Stimulated activated naive CD8-positive, alpha-beta T cell treated with anti-CD3 and anti-CD28 coated beads, Interleukin-15, Interleukin-2, amounts not matched to agents 100 ng/mL and 50 ng/mL, for 24 hours (primary cell): ENCODE data around the gene SPNS2.
"Not testable (repeated sequence)": the region's sequence is repeated elsewhere in the genome, so short reads cannot be mapped to it uniquely, and the experiment has no call there.

Experiments
- H3K27ac Mint-ChIP-seq: one replicate; pipeline ENCODE4 v1.8.0; 2021; ENCODE audit warnings: mild to moderate bottlenecking, mixed read lengths
- H3K27me3 Mint-ChIP-seq: one replicate; pipeline ENCODE4 v1.8.0; 2021; ENCODE audit warnings: mixed read lengths
- H3K36me3 Mint-ChIP-seq: one replicate; pipeline ENCODE4 v1.8.0; 2021; ENCODE audit warnings: low read depth, mixed read lengths
- H3K4me1 Mint-ChIP-seq: one replicate; pipeline ENCODE4 v1.8.0; 2021; ENCODE audit warnings: low read depth, mixed read lengths
- H3K4me3 Mint-ChIP-seq: one replicate; pipeline ENCODE4 v1.8.0; 2021; ENCODE audit warnings: mild to moderate bottlenecking, mixed read lengths
- H3K9me3 Mint-ChIP-seq: one replicate; pipeline ENCODE4 v1.8.0; 2021; ENCODE audit warnings: mixed read lengths

SPNS2 gene

GRCh38 chr17:4562015-4562969, 63.6 kb downstream of the SPNS2 start:
- no peaks in the 10 kb centered on the region for H3K36me3 Mint-ChIP-seq
- no peaks in the 10 kb centered on the region for H3K27me3 Mint-ChIP-seq
- H3K9me3 Mint-ChIP-seq, result no peaks in the 10 kb centered on the region
- H3K4me1 Mint-ChIP-seq, result peaks cover 36% of the 10 kb centered on the region
- peak overlapping the region; percentile 63 for H3K27ac Mint-ChIP-seq
- H3K4me3 Mint-ChIP-seq, result no peak overlapping the region

DNA sequence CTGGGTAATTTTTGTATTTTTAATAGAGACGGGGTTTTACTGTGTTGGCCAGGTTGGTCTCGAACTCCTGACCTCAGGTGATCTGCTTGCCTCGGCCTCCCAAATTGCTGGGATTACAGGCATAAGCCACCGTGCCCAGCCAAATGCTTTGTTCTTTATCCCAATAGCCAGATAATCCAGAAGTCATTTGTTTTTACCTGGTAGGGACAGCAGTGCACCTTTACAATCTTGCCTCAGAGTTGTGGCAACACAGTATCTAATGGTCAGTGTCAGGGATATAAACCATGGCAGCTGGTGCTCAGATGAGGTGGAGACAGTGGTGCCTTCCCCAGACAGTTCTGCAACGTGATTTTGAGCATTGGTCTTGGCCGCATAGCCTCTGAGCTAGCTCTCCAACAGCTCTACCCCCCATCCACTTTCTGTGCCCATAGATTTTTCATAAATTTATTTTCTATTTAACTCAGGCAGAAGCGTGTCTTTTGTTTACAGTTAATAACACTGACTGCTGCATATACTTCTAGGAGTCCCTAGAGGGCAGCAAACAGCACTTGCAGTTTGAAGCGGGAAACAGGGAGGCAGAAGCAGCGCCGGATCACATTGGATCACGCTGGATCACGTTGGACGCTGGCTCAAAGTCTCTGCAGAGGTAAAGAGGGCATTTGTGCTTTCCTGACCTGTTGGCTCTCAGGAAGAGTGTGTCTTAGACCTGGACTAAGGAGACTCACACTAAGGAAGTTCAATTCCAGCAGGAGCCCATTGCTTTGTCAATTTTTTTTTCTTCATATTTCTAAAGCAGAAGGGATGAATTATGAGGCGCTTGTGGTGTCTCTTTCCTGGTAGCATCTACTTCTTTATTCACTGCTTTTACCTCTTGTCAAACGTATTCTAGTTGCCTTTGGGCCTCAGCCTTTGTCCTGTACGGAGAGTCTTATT, 66.8 kb downstream of the SPNS2 start:
- Mint-ChIP-seq H3K36me3 (no peaks in the 10 kb centered on the region), H3K27ac (no peak overlapping the region), H3K9me3 (no peaks in the 10 kb centered on the region), H3K27me3 (no peaks in the 10 kb centered on the region), H3K4me1 (peaks cover 31% of the 10 kb centered on the region), H3K4me3 (no peak overlapping the region)

- Mint-ChIP-seq H3K4me1 (peaks cover 29% of the 10 kb centered on the region), H3K9me3 (no peaks in the 10 kb centered on the region), H3K36me3 (no peaks in the 10 kb centered on the region), H3K27me3 (peaks cover 4% of the 10 kb centered on the region), H3K4me3 (no peak overlapping the region), H3K27ac (no peak overlapping the region)
Measured at GRCh38 chr17:4566785-4567184, 68.1 kb downstream of the SPNS2 start.

GRCh38 chr17:4569591-4569990, 70.9 kb downstream of the SPNS2 start:
- H3K36me3 Mint-ChIP-seq, result no peaks in the 10 kb centered on the region
- peaks cover 25% of the 10 kb centered on the region for H3K4me1 Mint-ChIP-seq
- no peaks in the 10 kb centered on the region for H3K9me3 Mint-ChIP-seq
- H3K27ac Mint-ChIP-seq, result no peak overlapping the region
- H3K4me3 Mint-ChIP-seq, result no peak overlapping the region
- H3K27me3 Mint-ChIP-seq, result peaks cover 12% of the 10 kb centered on the region

- Mint-ChIP-seq H3K9me3 (no peaks in the 10 kb centered on the region), H3K36me3 (no peaks in the 10 kb centered on the region), H3K4me3 (no peak overlapping the region), H3K4me1 (peaks cover 18% of the 10 kb centered on the region), H3K27me3 (peaks cover 12% of the 10 kb centered on the region), H3K27ac (no peak overlapping the region)
Measured at GRCh38 chr17:4572131-4572530, 73.5 kb downstream of the SPNS2 start.

DNA sequence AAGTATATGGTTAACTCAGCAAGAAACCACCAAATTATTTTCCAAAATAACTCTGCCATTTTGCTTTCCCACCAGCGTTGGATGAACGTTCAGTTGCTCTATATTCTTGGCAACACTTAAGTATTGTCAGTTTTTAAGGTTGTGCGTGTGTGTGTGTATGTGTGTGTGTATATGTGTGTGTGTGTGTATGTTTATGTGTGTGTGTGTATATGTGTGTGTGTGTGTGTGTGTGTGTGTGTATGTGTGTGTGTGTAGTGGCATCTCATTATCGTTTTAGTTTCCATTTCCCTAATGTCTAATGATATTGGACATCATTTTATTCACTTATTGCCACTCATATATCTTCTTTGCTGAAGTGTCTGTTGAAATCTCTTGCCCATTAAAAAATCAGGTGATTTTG, 74.4 kb downstream of the SPNS2 start:
- Mint-ChIP-seq H3K27ac (no peak overlapping the region), H3K4me3 (no peak overlapping the region), H3K27me3 (peaks cover 12% of the 10 kb centered on the region), H3K36me3 (no peaks in the 10 kb centered on the region), H3K9me3 (no peaks in the 10 kb centered on the region), H3K4me1 (peaks cover 18% of the 10 kb centered on the region)

DNA sequence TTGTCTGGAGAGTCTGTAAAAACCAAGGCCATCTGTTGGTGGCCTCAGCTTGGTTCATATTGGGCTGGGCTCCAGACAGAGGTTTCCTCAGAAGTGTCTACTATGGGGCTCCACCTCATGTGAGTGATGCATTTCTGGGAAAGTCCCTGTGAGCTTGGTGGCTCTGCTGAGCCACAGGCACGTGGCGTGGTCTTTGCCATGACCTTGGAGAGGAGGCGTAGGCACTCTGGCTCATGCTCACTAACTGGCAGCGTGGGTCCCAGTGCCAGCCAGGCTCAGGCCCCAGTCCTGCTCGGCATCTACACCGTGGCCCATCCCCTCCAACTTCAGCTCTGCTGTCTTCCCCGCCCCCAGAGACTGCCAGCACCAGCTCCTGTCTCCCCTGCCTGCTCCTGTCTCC, 75.0 kb downstream of the SPNS2 start:
- no peaks in the 10 kb centered on the region for H3K9me3 Mint-ChIP-seq
- H3K27me3 Mint-ChIP-seq, result peaks cover 12% of the 10 kb centered on the region
- peaks cover 18% of the 10 kb centered on the region for H3K4me1 Mint-ChIP-seq
- H3K27ac Mint-ChIP-seq, result no peak overlapping the region
- H3K36me3 Mint-ChIP-seq, result no peaks in the 10 kb centered on the region
- no peak overlapping the region for H3K4me3 Mint-ChIP-seq

DNA sequence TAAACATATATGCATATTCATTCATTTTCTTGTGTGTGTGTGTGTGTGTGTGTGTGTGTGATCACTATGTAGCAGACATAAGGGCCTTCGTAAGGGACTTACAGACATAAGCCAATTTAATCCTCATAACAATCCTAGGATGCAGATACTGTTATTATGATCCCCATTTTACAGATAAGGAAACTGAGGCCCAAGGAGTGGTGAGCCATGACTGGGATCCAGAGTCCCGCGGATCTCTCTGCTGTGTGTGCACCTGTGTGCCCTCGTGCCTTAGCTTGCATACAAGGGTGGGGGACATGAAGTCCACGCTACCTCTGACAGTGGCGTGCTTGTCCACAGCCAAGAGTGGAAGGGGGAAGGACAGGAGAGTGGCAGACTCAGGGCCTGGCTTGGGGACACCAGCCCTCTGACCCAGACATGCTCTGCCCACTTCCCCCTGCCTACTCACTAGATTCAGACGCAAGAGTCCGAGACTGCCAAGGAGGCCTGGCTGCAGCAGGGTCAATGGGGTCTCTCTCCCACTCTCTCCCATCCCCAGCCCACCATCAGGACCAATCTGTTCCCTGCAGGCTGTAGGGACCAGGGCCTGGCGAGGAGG, 75.9 kb downstream of the SPNS2 start:
- Mint-ChIP-seq H3K4me3 (no peak overlapping the region), H3K4me1 (peaks cover 18% of the 10 kb centered on the region), H3K36me3 (no peaks in the 10 kb centered on the region), H3K9me3 (no peaks in the 10 kb centered on the region), H3K27ac (no peak overlapping the region), H3K27me3 (peaks cover 12% of the 10 kb centered on the region)

- Mint-ChIP-seq H3K4me3 (no peak overlapping the region), H3K36me3 (no peaks in the 10 kb centered on the region), H3K27me3 (peaks cover 15% of the 10 kb centered on the region), H3K27ac (no peak overlapping the region), H3K9me3 (no peaks in the 10 kb centered on the region), H3K4me1 (peaks cover 18% of the 10 kb centered on the region)
Measured at GRCh38 chr17:4576161-4576558, 77.5 kb downstream of the SPNS2 start.

GRCh38 chr17:4576729-4577322, 78.1 kb downstream of the SPNS2 start:
- Mint-ChIP-seq H3K4me1 (peaks cover 18% of the 10 kb centered on the region), H3K4me3 (no peak overlapping the region), H3K27ac (no peak overlapping the region), H3K36me3 (no peaks in the 10 kb centered on the region), H3K9me3 (no peaks in the 10 kb centered on the region), H3K27me3 (peaks cover 10% of the 10 kb centered on the region)

GRCh38 chr17:4577386-4577993, 78.8 kb downstream of the SPNS2 start:
- Mint-ChIP-seq H3K4me3 (no peak overlapping the region), H3K4me1 (peaks cover 18% of the 10 kb centered on the region), H3K36me3 (no peaks in the 10 kb centered on the region), H3K9me3 (no peaks in the 10 kb centered on the region), H3K27me3 (peaks cover 17% of the 10 kb centered on the region), H3K27ac (no peak overlapping the region)

DNA sequence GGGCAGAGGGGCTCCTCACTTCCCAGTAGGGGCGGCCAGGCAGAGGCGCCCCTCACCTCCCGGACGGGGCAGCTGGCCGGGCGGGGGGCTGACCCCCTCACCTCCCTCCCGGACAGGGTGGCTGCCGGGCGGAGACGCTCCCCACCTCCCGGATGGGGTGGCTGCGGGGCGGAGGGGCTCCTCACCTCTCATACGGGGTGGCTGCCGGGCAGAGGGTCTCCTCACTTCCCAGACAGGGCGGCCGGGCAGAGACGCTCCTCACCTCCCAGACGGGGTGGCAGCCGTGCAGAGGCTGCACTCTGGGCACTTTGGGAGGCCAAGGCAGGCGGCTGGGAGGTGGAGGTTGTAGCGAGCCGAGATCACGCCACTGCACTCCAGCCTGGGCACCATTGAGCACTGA, 79.7 kb downstream of the SPNS2 start:
- H3K4me3 Mint-ChIP-seq, H3K27ac Mint-ChIP-seq, H3K9me3 Mint-ChIP-seq, H3K36me3 Mint-ChIP-seq: not testable (repeated sequence)
- peaks cover 19% of the 10 kb centered on the region for H3K27me3 Mint-ChIP-seq
- H3K4me1 Mint-ChIP-seq, result peaks cover 12% of the 10 kb centered on the region

GRCh38 chr17:4579678-4580077, 81.0 kb downstream of the SPNS2 start:
- H3K4me3 Mint-ChIP-seq, result no peak overlapping the region
- peaks cover 26% of the 10 kb centered on the region for H3K27me3 Mint-ChIP-seq
- H3K4me1 Mint-ChIP-seq, result peaks cover 3% of the 10 kb centered on the region
- no peak overlapping the region for H3K27ac Mint-ChIP-seq
- no peaks in the 10 kb centered on the region for H3K36me3 Mint-ChIP-seq
- H3K9me3 Mint-ChIP-seq, result no peaks in the 10 kb centered on the region

DNA sequence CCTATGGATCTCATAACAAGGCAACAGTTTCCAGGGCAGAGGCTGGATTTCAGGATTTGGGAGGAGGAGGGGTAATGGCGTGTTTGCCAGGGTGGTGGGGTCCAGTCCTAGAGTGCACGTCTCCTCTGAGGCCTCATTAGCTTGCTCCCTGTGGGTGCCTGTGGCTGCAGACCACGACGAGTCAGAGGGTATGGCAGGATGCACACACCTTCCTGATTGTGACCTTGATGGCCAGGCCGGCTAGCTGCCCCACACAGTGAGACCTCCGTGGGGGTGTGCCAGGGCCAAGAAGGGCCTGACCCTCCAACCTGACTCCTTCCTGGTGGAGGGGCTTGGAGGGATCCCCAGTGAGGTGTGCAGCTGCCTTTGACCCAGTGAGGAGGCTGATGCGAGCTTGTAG, 81.6 kb downstream of the SPNS2 start:
- no peak overlapping the region for H3K4me3 Mint-ChIP-seq
- peaks cover 6% of the 10 kb centered on the region for H3K4me1 Mint-ChIP-seq
- H3K9me3 Mint-ChIP-seq, result no peaks in the 10 kb centered on the region
- peaks cover 29% of the 10 kb centered on the region for H3K27me3 Mint-ChIP-seq
- H3K27ac Mint-ChIP-seq, result no peak overlapping the region
- H3K36me3 Mint-ChIP-seq, result no peaks in the 10 kb centered on the region
